PFSK-1 (cell line): ENCODE results near the gene SLN. TPM values are rescaled to one million over a fixed set of nuclear protein-coding genes. Genes with fewer than 3 reads are reported as not detected.

Experiments used
- FOXP2 ChIP-seq: optimal IDR thresholded peaks from 2 replicates; pipeline ENCODE3; 2011; ENCODE audit warnings: borderline replicate concordance, control low read depth, inconsistent platforms; ENCODE audit not compliant: insufficient read depth; ENCODE audit errors: extremely low read length, extremely low read depth
- POLR2AphosphoS5 ChIP-seq: IDR thresholded peaks from 2 replicates; pipeline ENCODE4 v1.6.1; 2012; ENCODE audit warnings: low read depth, mild to moderate bottlenecking, control low read depth, low read length, moderate library complexity
- SIN3A ChIP-seq: IDR thresholded peaks from 2 replicates; pipeline ENCODE4 v1.6.1; 2012; ENCODE audit warnings: mild to moderate bottlenecking, low read length, moderate library complexity, borderline replicate concordance; ENCODE audit not compliant: insufficient read depth
- TAF1 ChIP-seq: IDR thresholded peaks from 2 replicates; pipeline ENCODE4 v1.6.1; 2012; ENCODE audit warnings: low read length, control low read depth, borderline replicate concordance; ENCODE audit not compliant: insufficient read depth
- polyA plus RNA-seq: library from polyadenylated mRNA; unstranded; fragments of >200 nt; gene quantifications from one replicate; pipeline ENCODE4 v1.2.1, GENCODE V29; 2012; ENCODE audit warnings: low read depth, missing spikeins; ENCODE audit not compliant: insufficient read length
- TF ChIP-seq, protein P1 (sequence below), 2 experiments: IDR thresholded peaks; 2 replicates each; pipeline versions ENCODE4 v1.6.1 to v1.8.0; 2011 to 2012; ENCODE audit warnings: low read depth in 2 of 2, low read length in 2 of 2, control low read depth in 1 of 2, inconsistent platforms in 1 of 2, mild to moderate bottlenecking in 1 of 2, moderate library complexity in 1 of 2; ENCODE audit not compliant: insufficient read depth in 1 of 2

The SLN gene
- not detected for polyA plus RNA-seq

DNA sequence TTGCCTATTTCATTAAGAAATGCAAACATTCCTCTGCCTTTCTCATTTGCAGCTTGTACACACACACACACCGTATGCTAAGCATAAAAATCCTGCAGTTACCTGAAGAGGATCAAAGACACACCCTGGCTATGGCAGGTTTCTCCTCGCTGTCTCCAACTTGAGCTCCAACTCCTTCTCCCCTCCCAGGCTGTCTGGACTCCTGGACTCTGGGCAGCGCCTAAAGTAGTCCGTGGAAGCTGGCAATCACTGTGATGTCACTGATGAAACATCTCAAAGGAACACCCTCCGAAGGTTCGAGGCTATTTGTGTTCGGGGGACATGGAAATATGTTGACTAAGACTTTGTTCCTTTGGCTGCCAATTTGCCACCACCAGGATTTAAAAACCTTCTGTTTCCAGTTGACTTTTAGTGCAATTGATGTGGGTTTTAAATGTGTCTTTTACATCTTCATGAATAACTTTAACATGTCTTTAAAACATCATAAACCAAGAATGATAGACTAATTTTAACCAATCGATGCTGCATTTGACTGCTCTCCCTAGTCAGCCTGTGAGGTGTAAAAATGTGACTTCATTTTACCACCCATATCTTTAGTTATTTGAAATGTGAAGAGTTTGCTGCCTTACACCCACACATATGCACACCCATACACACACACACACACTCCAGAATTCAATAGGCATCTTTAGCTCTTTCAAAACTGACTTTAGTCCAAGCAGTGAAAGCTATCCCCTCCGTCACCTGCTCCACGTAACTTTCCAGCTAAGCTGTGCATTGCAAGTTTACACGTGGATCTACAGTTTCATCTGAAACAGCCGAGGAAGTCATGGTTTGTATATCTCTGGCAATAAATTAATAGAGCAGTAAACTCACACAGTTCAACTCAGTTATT, at the start of gene SLN:
SLN (minus strand) TSS at position 196 of the 895 bp plus-strand sequence.
- no peak for TF ChIP-seq POLR2AphosphoS5
- no peak for TF ChIP-seq FOXP2
- no peak for TF ChIP-seq SIN3A
- TF ChIP-seq TAF1 = no peak
- TF ChIP-seq, protein P1, sequence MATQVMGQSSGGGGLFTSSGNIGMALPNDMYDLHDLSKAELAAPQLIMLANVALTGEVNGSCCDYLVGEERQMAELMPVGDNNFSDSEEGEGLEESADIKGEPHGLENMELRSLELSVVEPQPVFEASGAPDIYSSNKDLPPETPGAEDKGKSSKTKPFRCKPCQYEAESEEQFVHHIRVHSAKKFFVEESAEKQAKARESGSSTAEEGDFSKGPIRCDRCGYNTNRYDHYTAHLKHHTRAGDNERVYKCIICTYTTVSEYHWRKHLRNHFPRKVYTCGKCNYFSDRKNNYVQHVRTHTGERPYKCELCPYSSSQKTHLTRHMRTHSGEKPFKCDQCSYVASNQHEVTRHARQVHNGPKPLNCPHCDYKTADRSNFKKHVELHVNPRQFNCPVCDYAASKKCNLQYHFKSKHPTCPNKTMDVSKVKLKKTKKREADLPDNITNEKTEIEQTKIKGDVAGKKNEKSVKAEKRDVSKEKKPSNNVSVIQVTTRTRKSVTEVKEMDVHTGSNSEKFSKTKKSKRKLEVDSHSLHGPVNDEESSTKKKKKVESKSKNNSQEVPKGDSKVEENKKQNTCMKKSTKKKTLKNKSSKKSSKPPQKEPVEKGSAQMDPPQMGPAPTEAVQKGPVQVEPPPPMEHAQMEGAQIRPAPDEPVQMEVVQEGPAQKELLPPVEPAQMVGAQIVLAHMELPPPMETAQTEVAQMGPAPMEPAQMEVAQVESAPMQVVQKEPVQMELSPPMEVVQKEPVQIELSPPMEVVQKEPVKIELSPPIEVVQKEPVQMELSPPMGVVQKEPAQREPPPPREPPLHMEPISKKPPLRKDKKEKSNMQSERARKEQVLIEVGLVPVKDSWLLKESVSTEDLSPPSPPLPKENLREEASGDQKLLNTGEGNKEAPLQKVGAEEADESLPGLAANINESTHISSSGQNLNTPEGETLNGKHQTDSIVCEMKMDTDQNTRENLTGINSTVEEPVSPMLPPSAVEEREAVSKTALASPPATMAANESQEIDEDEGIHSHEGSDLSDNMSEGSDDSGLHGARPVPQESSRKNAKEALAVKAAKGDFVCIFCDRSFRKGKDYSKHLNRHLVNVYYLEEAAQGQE (IDR thresholded peaks at IDR 0.05; ENCODE audit: insufficient read depth in 1 of 2, low read depth in 2 of 2, low read length in 2 of 2) = no peak

DNA sequence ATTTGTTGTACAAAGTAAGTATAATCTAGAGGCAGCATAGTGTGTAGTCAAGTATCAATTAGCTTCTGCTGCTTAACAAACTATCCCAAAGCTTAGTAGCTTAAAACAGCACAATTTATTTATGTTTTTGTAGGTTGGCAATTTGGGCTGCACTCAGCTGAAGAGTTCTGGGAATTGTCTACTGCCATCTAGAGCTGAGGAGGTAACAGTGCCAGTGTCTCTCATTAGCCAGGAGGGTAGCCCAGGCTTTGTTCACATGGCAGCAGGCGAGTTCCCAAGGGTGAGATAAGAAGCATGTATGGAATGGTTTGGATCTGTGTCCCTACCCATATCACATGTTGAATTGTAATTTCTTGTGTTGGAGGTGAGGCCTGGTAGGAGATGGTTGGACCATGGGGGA, 45.8 kb upstream of the SLN start:
- no peak for TF ChIP-seq TAF1
- TF ChIP-seq FOXP2 = no peak
- no peak for TF ChIP-seq SIN3A
- TF ChIP-seq POLR2AphosphoS5 = no peak
- TF ChIP-seq, protein P1 (IDR thresholded peaks at IDR 0.05; ENCODE audit: insufficient read depth in 1 of 2, low read depth in 2 of 2, low read length in 2 of 2) = no peak

DNA sequence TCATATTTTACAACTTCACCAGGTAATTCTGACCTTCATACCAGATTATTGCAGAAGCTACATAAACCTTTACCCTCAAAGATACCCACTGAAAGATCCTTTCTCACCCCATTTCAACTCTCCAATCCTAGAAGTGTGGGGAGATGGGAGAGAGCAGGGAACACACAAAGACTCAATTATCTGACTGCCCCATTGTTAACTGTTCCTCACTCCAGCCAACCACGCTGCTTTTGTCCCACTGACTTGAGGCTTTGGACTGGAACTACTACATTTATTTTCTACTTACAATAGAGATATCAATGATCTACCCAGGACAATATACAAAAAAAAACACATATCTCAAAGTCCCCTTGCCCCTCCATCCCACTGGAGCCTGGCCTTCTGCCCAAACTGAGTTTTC, 44.7 kb upstream of the SLN start:
- TF ChIP-seq POLR2AphosphoS5 = no peak
- no peak for TF ChIP-seq TAF1
- no peak for TF ChIP-seq SIN3A
- no peak for TF ChIP-seq FOXP2
- TF ChIP-seq, protein P1 (IDR thresholded peaks at IDR 0.05; ENCODE audit: insufficient read depth in 1 of 2, low read depth in 2 of 2, low read length in 2 of 2) = no peak

DNA sequence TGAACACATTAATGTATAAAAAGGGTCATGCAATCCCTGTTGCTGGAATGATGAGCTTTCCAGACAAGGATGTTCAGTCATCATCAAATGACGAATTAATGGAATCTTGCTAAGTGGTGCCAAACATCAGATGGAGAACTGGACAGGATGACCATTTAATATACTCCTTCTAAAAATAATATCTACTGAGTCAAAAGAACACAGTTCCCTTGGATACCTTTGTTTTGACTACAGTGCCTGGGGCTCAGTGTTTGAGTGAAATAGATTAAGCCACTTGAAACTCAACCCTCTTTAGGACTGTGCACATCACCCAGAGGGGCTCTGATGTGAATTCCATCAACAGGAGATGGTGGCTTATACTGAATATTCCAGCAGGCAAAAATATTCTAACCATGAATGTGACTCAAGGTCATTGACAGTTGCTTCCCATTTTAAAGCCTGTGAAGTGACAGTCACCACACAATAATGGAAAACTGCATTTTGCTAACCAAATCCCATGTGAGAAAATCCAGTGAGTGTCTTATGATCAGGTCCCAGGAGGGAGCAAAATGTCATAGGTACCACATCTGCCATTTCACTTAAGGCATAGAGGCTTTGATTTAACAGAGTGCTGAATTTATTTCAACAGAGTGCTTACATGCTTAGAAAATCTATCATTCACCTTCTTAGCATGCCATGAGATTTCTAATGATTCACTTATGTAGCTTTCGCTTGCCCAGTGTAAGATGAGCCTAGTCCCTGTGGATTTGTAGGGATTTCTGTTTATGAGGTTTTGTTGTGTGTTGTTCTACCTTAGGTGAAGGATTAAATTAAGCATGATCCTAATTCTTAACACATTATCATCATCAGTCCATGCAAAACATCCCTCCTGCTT, 41.3 kb upstream of the SLN start:
- TF ChIP-seq FOXP2 (no peak), SIN3A (no peak), TAF1 (no peak), POLR2AphosphoS5 (no peak)
- TF ChIP-seq, protein P1 (IDR thresholded peaks at IDR 0.05; ENCODE audit: insufficient read depth in 1 of 2, low read depth in 2 of 2, low read length in 2 of 2) = no peak
